Activated CD4-positive, alpha-beta T cell treated with anti-CD3 and anti-CD28 coated beads, Interleukin-2, amount 50 U/mL, for 16 hours (primary cell): Measurements from ENCODE around the gene POP7.

ENCODE experiments used
- DNase-seq: peaks from one replicate; pipeline ENCODE4 v3.0.0-alpha.2; 2020

The POP7 gene

GRCh38 chr7:100679129-100679926 is 26.6 kb upstream of the POP7 start:
- no peak for DNase-seq

DNA sequence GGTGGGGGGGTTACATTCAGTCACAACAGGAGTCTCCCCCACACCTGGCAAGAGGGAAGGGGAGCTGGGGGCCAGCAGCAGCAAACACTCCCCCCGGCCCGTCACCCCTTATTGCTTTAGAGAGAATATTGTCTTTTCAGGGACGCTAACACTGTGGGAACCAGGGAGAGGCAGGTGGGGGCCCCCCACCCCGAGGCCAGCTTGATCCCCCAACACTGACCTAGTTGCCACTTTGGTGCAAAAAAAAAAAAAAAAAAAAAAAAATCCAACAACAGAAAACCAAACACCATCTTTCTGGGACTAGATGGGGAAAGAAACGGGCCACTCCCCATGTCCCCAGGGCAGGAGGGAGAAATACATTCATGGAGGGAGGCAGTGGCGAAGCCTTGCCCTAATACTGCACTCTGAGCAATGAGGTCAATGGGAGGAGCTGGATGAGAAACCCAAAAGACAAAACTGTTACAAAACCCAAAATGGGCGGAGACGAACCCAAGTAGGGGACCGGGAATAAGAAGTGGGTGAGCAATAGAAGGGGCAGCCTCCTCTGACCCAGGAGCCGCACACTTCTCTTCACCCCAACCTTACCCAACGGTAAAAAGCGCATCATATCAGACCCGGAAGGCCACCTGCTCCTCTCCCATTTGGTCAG is 25.9 kb upstream of the POP7 start:
- DNase-seq, result no peak

- DNase-seq, result no peak
These were observed 25.2 kb upstream of the POP7 start for GRCh38 chr7:100680576-100681271.

DNA sequence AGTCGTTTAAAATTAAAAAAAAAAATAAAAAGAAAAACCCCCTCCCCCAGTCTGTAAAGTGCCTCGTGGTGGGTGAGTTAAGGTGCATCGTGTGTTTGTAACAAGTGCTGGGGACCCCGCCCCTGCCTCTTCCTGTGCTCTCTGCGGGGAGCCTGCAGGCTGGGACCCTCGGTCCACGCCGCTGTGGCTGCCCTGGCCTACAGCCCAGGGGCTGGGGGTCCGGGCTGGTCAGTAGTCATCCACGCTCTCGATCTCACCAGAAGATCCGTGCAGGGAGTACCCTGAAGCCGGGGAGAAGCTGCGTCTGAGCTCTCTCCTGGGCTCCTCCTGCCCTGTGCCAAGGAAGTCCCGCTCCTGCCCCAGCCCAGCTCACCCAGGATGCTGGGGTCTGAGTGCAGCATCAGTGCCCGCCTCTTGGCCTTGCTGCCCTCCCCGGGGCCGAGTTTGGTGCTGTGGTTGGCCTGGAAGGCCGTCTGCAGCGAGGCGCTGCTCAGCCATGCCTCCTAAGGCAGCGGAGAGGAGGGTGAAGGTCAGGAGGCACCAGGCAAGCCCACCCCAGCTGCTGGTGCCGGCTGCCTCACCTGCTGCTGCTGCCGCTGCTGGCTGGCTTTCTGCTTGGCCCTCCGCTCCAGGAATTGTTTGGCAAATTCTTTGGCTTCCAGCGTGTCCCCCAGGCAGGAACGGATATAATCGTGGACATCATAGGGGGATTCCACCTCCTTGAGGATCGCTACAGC is 24.3 kb upstream of the POP7 start:
- DNase-seq, result no peak

GRCh38 chr7:100682228-100682741 is 23.6 kb upstream of the POP7 start:
- no peak for DNase-seq

- DNase-seq, result no peak
These were observed 22.8 kb upstream of the POP7 start for GRCh38 chr7:100682991-100683658.

GRCh38 chr7:100683659-100684533 is 22.0 kb upstream of the POP7 start:
- DNase-seq, result no peak

GRCh38 chr7:100684534-100685042 is 21.3 kb upstream of the POP7 start:
- DNase-seq, result no peak

DNA sequence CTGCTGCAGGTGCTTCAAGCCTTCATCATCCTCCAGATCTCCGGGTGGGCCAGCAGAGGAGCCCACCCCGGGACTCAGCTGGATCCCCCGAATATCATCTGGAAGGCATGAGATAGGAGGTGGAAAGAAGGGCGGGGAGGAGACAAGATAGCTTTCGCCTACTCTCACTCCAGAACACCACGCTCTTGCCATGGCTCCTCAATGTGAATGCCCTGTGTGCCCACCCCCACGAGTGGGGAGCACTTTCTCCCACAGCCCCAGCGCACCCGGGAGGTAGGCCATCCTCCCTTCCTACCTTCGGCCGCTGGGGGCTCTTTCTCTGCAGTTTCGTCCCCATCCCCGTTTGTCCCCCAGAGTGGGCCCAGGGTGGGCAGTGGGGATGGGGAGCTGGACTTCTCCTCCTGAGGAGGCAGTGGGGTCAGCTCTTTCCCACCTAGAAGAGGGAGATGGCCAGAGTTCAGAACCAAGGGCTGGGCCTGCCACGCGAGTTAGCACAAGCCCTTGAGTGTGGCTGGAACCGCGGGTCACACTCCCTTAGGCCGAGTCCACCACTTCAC is 20.8 kb upstream of the POP7 start:
- DNase-seq, result no peak

- DNase-seq, result no peak
These were observed 20.2 kb upstream of the POP7 start for GRCh38 chr7:100685631-100686145.

DNA sequence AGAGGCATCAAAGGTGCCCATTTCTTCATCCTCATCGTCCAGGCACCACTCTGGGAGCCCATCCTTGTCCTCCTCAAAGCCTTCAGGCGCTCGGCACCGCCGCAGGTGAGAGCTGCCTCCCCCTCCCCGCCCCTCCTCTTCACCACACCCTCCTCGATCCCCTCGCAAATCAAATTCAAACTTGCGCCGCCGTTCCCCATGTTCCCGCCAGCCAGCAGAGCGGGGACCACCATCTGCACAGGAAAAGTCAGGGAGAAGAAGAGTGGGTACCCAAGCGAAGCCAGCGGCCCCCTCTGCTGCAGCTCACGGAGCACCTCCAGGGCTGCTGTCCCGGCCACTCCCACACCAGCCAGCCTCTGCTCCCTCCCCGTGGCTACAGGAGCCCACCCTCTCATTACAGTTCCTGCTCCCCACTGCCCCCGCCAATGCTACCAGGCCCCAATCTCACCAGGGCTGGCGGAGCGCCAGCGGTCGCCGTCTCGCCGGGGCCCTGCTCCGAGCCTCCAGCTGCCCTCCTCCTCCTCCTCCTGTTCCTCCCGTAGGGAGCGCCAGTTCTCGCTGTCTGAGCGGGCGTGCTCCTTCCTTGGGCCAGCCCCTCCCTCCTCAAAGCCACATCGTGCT is 19.6 kb upstream of the POP7 start:
- no peak for DNase-seq

DNA sequence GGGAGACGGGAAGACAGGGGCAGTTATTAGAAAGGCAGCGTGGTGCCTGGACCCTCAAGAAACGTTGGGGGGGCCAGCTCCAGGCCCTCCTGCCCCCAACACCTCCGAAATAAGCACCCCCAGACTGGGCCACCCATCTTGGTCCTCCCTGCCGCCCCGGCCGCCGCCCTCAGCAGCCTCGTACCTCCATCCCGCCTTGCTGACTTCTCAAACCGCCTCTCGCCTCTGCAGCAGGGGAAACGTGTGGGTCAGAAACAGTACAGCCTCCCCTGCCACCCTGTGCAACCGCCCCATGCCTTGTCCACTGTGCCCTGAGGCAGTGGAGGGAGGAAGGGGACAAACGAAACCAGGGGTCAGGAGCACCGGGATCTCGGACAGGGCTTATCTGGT is 19.1 kb upstream of the POP7 start:
- DNase-seq, result no peak

DNA sequence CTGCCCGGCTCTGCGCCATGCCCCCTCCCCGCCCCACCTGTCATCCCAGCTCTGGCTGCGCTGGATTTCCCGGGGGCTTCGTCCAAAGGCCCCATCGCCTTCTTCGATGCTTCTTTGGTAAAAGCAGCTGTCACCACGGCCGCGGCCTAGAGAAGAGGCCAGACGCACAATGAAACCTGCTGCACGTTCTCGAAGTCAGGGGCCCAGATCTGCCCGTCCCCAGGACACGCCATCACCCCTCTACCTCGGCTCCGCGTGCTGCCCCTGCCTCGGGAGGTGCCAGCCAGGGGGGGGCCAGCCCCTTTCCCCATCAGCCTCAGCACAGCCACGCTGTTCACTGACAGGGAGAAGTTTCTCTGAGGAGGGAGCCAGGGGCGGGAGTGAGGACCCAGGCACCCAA is 18.7 kb upstream of the POP7 start:
- no peak for DNase-seq

GRCh38 chr7:100687751-100688300 is 18.1 kb upstream of the POP7 start:
- DNase-seq, result no peak

GRCh38 chr7:100688326-100688860 is 17.5 kb upstream of the POP7 start:
- no peak for DNase-seq

DNA sequence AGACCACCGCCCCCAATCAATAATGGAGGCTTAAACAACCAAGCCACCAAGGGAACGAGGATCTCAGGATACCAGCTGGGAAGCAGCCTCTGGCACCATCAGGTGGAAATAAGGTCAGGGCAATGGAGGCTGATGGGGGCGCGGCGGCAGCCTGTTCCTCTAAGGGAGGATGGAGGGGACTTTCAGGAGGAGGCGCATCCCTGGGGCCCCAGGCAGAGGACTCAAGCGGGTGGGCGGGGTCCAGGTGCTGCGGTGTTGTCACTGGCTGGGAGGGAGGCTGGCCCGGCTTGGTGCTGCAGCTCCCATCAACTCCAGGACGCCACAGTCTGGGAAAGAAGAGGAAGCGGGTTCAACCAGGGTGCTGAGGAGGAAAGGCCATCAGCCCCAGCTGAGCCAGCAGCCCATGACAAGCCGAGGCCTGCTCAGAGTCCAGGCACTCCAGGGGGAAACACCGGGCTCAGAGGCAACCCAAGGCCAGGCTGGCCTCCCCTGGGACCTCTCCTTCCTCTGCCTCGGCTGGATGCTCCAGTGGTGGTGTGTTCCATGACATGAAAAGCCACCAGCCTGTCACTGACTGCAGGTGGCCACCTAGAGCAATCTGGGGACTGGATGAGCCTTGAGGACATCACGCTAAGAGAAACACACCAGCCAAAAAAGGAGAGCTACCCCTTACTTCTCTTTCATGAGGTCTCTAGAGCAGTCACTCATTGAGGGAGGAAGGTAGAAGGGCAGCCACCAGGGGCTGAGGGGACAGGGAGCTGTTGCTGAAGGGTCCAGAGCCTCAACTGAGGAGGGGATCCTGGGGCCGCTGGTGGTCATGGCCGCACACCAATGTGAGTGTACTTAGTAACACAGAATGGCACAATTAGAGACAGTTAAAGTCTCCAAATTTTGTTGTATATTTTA is 16.4 kb upstream of the POP7 start:
- no peak for DNase-seq

DNA sequence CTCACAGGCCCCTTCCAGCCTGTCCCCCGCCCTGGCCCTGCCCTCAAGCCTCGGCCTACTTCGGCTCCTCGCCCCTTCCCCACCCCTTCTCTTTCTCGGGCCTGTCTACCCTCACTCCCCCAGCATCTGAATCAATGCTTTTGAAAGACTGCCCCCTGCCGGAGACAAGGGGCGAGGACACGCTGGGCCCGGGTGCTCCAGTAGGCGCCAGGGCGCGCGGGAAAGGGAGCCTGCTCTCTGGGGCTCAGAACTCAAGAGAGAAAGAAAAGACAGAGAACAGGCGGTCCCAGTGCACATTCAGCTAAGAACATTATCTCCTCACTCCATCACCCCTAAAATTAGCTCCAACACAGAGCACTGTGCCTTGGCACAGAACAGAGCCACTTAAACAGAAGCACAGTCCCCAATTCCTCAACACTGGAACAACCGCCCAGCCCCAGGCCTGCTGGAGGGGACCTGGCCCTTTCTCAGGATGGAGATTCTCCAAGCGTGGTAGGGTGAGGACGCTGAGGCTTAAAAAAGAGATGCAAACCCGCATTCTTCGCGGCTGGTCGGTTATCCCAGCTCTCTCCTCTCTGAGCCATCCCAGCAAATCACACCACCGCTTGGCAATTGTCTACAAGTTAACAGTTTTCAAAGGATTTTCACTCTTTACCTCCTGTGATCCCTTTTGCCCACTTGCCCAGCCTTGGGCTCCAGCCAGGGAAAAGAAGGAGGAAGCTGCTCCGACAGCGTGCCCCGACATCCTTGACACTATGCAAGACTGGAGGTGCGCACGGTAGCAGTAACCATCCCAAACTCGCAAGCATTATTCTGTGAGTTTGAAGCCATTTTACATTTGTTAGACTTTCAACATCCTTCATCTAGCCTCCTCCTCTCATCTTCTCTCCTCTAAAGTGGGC is 14.0 kb upstream of the POP7 start:
- peak; percentile 88 for DNase-seq
